Vagina (tissue), 2 donors: ENCODE data around the gene CELA1. TPM values are rescaled to one million over a fixed set of nuclear protein-coding genes. Genes with fewer than 3 reads are reported as not detected.
A peak's percentile ranks its signal among the peaks of the same experiment; 100 is the strongest.

ENCODE experiments used
- DNase-seq, 2 donors: peaks; one replicate each; pipeline ENCODE4 v3.0.0-alpha.2; 2017; ENCODE audit errors: extremely low spot score in 2 of 2
- H3K27ac ChIP-seq: fragments of 200-600 bp; sonication (generic); one replicate; pipeline ENCODE4 v1.5.1; 2019
- H3K27me3 ChIP-seq: fragments of 200-600 bp; sonication (generic); one replicate; pipeline ENCODE4 v1.5.1; 2019
- H3K36me3 ChIP-seq, 2 donors: fragments of 200-600 bp; sonication (generic); one replicate each; pipeline ENCODE4 v1.5.1; 2017 to 2019
- H3K4me1 ChIP-seq: fragments of 200-600 bp; sonication (generic); one replicate; pipeline ENCODE4 v1.5.1; 2019
- H3K4me3 ChIP-seq, 2 donors: fragments of 200-600 bp; sonication (generic); 1 replicate in 1 of 2; 2 replicates in 1 of 2; pipeline ENCODE4 v1.5.1; 2016 to 2019
- H3K9me3 ChIP-seq: fragments of 200-600 bp; sonication (generic); one replicate; pipeline ENCODE4 v1.5.1; 2019
- CTCF ChIP-seq, 3 experiments: fragments of 450-650 bp in 2 of 3; fragments of 200-600 bp in 1 of 3; sonication (generic) in 1 of 3; IDR thresholded peaks; one replicate each; pipeline ENCODE4 v1.5.1; 2017 to 2019; ENCODE audit warnings: antibody characterized with exemption in 3 of 3, mild to moderate bottlenecking in 2 of 3, moderate library complexity in 2 of 3
- POLR2A ChIP-seq, 2 donors: fragments of 450-650 bp; IDR thresholded peaks; one replicate each; pipeline ENCODE4 v1.6.1; 2017; ENCODE audit warnings: antibody characterized with exemption in 2 of 2, mild to moderate bottlenecking in 2 of 2, moderate library complexity in 2 of 2
- POLR2AphosphoS5 ChIP-seq, 2 donors: sonication (generic); formaldehyde crosslinking; IDR thresholded peaks; one replicate each; pipeline ENCODE4 v1.9.0; 2017; ENCODE audit warnings: antibody characterized with exemption in 2 of 2, mild to moderate bottlenecking in 2 of 2, low read depth in 1 of 2; ENCODE audit not compliant: insufficient read depth in 1 of 2
- intact Hi-C: fragments of 100-400 bp; cut with DNase I; formaldehyde crosslinking; loops from one replicate; pipeline ENCODE4 v1.15.1; 2023
- total RNA-seq: library from RNA; depleted of rRNA; stranded (reverse); fragments of >200 nt; gene quantifications from one replicate; pipeline ENCODE4 v1.2.3, GENCODE V29; 2016

CELA1 gene
- total RNA-seq: not detected

DNA sequence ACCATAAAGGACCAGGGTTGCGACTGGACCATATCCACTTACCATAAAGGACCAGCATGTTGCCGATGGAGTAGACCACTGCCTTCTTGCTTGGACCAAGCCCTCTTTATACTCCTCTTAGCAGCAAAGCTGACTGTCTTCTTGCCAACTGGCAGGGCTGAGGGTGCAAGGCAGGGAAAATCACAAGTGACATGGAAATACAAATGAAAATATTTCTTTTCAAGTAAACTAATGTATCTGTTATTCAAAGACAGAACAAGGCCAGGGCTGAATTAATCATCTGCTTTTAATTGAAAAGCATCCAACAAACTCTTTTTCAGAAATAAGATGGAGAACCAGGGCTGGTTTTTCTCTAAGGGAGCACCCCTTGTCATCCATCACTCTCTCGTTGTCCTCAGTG is at the start of gene CELA1:
Gene CELA1, minus strand, starts transcription at position 99 of the 400 bp plus-strand sequence. Its CDS starts 41 bp downstream, at position 58.
- H3K9me3 ChIP-seq: no peaks in the 10 kb centered on the region
- TF ChIP-seq CTCF (IDR thresholded peaks at IDR 0.05): no peak
- no peak for TF ChIP-seq POLR2AphosphoS5 (IDR thresholded peaks at IDR 0.05; ENCODE audit: insufficient read depth in 1 of 2, low read depth in 1 of 2)
- TF ChIP-seq POLR2A (IDR thresholded peaks at IDR 0.05): no peak
- intact Hi-C loops: loop anchor here (10.0 kb wide), 2 partner anchors 72 to 522 kb away; partner anchors contain the start of gene SMAGP
- peaks cover 10% of the 10 kb centered on the region for H3K4me1 ChIP-seq
- no peaks in the 10 kb centered on the region for H3K36me3 ChIP-seq
- no peaks in the 10 kb centered on the region for H3K27me3 ChIP-seq
- H3K27ac ChIP-seq: no peak within 1 kb of the TSS
- H3K4me3 ChIP-seq: no peak within 1 kb of the TSS
- no peak for DNase-seq

- no peaks in the 10 kb centered on the region for H3K9me3 ChIP-seq
- intact Hi-C loops: no loop called here
- no peak for DNase-seq
- TF ChIP-seq POLR2A (IDR thresholded peaks at IDR 0.05): no peak
- TF ChIP-seq POLR2AphosphoS5 (IDR thresholded peaks at IDR 0.05; ENCODE audit: insufficient read depth in 1 of 2, low read depth in 1 of 2): no peak
- no peak for TF ChIP-seq CTCF (IDR thresholded peaks at IDR 0.05)
- peaks cover 35% of the 10 kb centered on the region for H3K4me1 ChIP-seq
- H3K27me3 ChIP-seq: no peaks in the 10 kb centered on the region
- no peak overlapping the region for H3K4me3 ChIP-seq
- no peaks in the 10 kb centered on the region for H3K36me3 ChIP-seq
- no peak overlapping the region for H3K27ac ChIP-seq
Measured at GRCh38 chr12:51395283-51396230, 49.1 kb upstream of the CELA1 start.

GRCh38 chr12:51393676-51394545 is 47.4 kb upstream of the CELA1 start:
- Histone ChIP-seq H3K4me1 (peaks cover 38% of the 10 kb centered on the region), H3K27ac (no peak overlapping the region), H3K4me3 (no peak overlapping the region), H3K36me3 (no peaks in the 10 kb centered on the region), H3K27me3 (no peaks in the 10 kb centered on the region), H3K9me3 (no peaks in the 10 kb centered on the region)
- intact Hi-C loops: no loop called here
- no peak for TF ChIP-seq CTCF (IDR thresholded peaks at IDR 0.05)
- TF ChIP-seq POLR2AphosphoS5 (IDR thresholded peaks at IDR 0.05; ENCODE audit: insufficient read depth in 1 of 2, low read depth in 1 of 2): peak in 1 of 2 donors; percentile 17
- no peak for DNase-seq

GRCh38 chr12:51392556-51393237 is 46.2 kb upstream of the CELA1 start:
- Histone ChIP-seq H3K9me3 (no peaks in the 10 kb centered on the region), H3K4me3 (peak overlapping the region in 1 of 2 donors; percentile 50), H3K36me3 (no peaks in the 10 kb centered on the region), H3K4me1 (peaks cover 38% of the 10 kb centered on the region), H3K27ac (no peak overlapping the region), H3K27me3 (no peaks in the 10 kb centered on the region)
- intact Hi-C loops: no loop called here
- no peak for DNase-seq
- no peak for TF ChIP-seq POLR2A (IDR thresholded peaks at IDR 0.05)
